Measurements from ENCODE around the gene TAF11L8. TPM values are rescaled to one million over a fixed set of nuclear protein-coding genes. Genes with fewer than 3 reads are reported as not detected.

Gene TAF11L8
- total and polyA plus RNA-seq, 2 of the 8 experiments (the other 6 are each of a cell fraction or from before 2014, with no cell fraction given), result not detected

- TF ChIP-seq CHD7 (IDR thresholded peaks at IDR 0.05; ENCODE audit: insufficient replicate concordance, low read length) (no peak), FOSL1 (IDR thresholded peaks at IDR 0.05; ENCODE audit: insufficient read depth, low read depth, low read length) (no peak), SRF (IDR thresholded peaks at IDR 0.05; ENCODE audit: low read depth, low read length) (no peak), POLR2A (IDR thresholded peaks at IDR 0.05; ENCODE audit: control extremely low read depth in 1 of 2, low read depth in 2 of 2, low read length in 2 of 2) (no peak), SIRT6 (IDR thresholded peaks at IDR 0.05; ENCODE audit: low read length) (no peak), JUN (IDR thresholded peaks at IDR 0.05; ENCODE audit: low read depth, low read length) (no peak), RFX5 (IDR thresholded peaks at IDR 0.05; ENCODE audit: borderline replicate concordance, low read depth, low read length) (no peak), EGR1 (IDR thresholded peaks at IDR 0.05; ENCODE audit: borderline replicate concordance, low read depth, low read length) (no peak), TAF7 (optimal IDR thresholded peaks at IDR 0.05; ENCODE audit: borderline replicate concordance, low read depth, low read length) (no peak), GTF2F1 (IDR thresholded peaks at IDR 0.05; ENCODE audit: borderline replicate concordance, low read depth, low read length) (no peak), POU5F1 (IDR thresholded peaks at IDR 0.05; ENCODE audit: low read depth, low read length) (no peak), RBBP5 (IDR thresholded peaks at IDR 0.05; ENCODE audit: borderline replicate concordance, low read depth, low read length) (no peak), GABPA (IDR thresholded peaks at IDR 0.05; ENCODE audit: borderline replicate concordance, insufficient read depth, low read length) (no peak), CREB1 (IDR thresholded peaks at IDR 0.05) (no peak)
Observed at GRCh38 chr5:17625686-17626085, 34.9 kb upstream of the TAF11L8 start (continued).

Data from H1 (cell line).